ENCODE results near the gene GPR143.

GPR143 gene

GRCh38 chrX:9687899-9688298 is 77.7 kb downstream of the GPR143 start:
- DNase-seq (ENCODE audit: low read depth): no peak
- no peak overlapping the region for H3K4me3 ChIP-seq (ENCODE audit: low read depth, low read length)
- TF ChIP-seq, protein P1, sequence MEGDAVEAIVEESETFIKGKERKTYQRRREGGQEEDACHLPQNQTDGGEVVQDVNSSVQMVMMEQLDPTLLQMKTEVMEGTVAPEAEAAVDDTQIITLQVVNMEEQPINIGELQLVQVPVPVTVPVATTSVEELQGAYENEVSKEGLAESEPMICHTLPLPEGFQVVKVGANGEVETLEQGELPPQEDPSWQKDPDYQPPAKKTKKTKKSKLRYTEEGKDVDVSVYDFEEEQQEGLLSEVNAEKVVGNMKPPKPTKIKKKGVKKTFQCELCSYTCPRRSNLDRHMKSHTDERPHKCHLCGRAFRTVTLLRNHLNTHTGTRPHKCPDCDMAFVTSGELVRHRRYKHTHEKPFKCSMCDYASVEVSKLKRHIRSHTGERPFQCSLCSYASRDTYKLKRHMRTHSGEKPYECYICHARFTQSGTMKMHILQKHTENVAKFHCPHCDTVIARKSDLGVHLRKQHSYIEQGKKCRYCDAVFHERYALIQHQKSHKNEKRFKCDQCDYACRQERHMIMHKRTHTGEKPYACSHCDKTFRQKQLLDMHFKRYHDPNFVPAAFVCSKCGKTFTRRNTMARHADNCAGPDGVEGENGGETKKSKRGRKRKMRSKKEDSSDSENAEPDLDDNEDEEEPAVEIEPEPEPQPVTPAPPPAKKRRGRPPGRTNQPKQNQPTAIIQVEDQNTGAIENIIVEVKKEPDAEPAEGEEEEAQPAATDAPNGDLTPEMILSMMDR (IDR thresholded peaks at IDR 0.05; ENCODE audit: control insufficient read depth, extremely low read depth, insufficient read depth): no peak

DNA sequence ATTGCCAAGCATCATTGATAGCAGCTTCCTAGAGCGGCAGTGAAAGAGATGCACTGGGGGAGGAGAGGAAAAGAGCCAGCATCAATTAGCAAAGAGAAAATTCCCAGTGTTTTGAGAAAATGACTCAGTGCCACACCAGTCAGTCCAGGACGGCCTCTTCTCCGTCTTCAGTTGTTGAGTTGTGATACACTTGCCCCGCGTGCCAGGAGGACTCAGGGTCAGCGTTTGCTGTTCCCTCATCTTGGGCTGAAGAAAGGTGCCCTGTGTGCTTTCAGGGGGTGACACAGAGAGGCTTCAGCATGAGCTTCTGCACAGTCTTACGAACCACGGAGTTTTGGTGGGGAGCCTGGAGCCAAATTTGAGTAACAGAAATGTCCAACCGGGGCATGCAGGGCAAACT is 82.3 kb downstream of the GPR143 start:
- DNase-seq (ENCODE audit: low read depth): no peak
- TF ChIP-seq, protein P1 (IDR thresholded peaks at IDR 0.05; ENCODE audit: control insufficient read depth, extremely low read depth, insufficient read depth): no peak
- no peak overlapping the region for H3K4me3 ChIP-seq (ENCODE audit: low read depth, low read length)

DNA sequence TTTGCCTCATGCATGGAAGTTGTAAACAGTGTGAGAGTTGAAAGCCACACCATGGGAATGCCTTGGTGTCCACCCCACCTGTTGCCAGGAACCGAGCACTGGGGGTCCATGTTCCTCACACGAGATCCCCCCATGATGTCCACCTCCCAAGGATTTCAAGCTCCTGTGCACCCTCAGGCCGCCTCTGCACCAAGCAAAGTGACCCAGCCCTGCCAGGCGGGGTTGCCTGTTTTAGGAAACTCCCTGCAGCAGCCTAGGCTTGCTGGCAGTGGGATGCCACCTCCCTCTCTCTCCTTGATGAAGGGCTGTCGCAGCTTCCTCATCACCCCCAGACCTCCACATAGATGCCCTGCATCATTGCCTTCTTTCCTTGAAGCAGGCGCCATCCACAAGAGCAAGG is 82.8 kb downstream of the GPR143 start:
- H3K4me3 ChIP-seq (ENCODE audit: low read depth, low read length): no peak overlapping the region
- DNase-seq (ENCODE audit: low read depth): no peak
- TF ChIP-seq, protein P1 (IDR thresholded peaks at IDR 0.05; ENCODE audit: control insufficient read depth, extremely low read depth, insufficient read depth): no peak

DNA sequence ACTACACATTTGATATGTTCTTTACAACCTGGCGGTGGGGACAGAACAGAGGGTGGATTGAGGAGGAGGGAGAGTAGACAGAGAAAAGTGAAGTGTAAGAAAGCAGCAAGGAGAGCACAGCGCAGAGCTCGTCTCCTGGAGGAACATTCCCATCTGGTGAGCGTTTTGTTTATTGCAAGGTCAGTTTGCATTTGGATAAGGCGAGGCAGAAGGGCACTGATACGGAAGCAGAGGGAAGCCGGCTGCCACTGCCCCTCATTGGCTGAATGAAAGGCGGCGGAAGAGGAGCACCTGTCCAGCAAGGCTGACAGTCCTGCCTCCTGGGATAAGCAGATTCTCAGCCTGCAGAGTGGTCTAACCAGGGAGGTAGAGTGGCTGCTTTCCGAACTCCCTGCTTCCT is 83.2 kb downstream of the GPR143 start:
- DNase-seq (ENCODE audit: low read depth): no peak
- TF ChIP-seq, protein P1 (IDR thresholded peaks at IDR 0.05; ENCODE audit: control insufficient read depth, extremely low read depth, insufficient read depth): peak; percentile 27; the same call in 1 of the 2 replicates
- no peak overlapping the region for H3K4me3 ChIP-seq (ENCODE audit: low read depth, low read length)

GRCh38 chrX:9681422-9681821 is 84.2 kb downstream of the GPR143 start:
- no peak overlapping the region for H3K4me3 ChIP-seq (ENCODE audit: low read depth, low read length)
- DNase-seq (ENCODE audit: low read depth): no peak
- TF ChIP-seq, protein P1 (IDR thresholded peaks at IDR 0.05; ENCODE audit: control insufficient read depth, extremely low read depth, insufficient read depth): no peak

- TF ChIP-seq, protein P1 (IDR thresholded peaks at IDR 0.05; ENCODE audit: control insufficient read depth, extremely low read depth, insufficient read depth): no peak
- DNase-seq (ENCODE audit: low read depth): no peak
- no peak overlapping the region for H3K4me3 ChIP-seq (ENCODE audit: low read depth, low read length)
These were observed 84.6 kb downstream of the GPR143 start for GRCh38 chrX:9681011-9681410.

DNA sequence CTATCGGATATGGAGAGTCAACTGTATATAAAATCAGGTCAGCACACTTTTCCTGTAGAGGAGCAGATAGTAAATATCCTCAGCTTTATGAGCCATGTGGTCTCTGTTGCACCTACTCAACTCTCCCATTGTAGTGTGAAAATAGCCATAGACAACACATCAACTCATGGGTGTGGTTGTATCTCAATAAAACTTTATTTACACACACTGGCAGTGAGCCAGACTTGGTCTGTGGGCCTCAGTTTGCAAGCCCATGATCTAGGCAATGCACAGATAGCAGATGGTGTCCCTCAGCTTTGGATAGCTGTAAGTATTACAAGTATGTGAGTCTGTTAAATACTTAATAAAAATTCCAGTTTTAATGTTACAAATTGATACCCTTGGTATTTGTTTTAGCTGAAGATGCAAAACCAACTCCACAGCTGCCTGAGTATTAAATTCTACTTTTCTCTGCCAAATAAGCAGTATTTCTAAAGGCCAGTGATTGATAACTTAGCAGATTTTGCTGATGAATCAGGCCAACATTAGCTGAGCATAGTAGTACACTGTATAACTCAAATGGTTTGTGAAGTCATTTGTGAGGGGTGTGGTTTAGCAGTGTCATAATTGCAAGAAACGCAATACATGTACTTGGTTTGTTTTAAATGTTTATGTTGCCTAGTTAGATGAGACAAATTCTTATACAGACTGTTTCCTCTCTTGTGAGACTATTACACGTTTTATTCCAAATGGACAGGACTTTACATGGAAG is 87.3 kb downstream of the GPR143 start:
- DNase-seq (ENCODE audit: low read depth): no peak
- TF ChIP-seq, protein P1 (IDR thresholded peaks at IDR 0.05; ENCODE audit: control insufficient read depth, extremely low read depth, insufficient read depth): no peak
- H3K4me3 ChIP-seq (ENCODE audit: low read depth, low read length): no peak overlapping the region
